GM18951 (cell line): ENCODE results near the gene SPDYE2.
"Not testable (repeated sequence)": the region's sequence is repeated elsewhere in the genome, so short reads cannot be mapped to it uniquely, and the experiment has no call there.

ENCODE experiments used
- in situ Hi-C: fragments of 300-500 bp; cut with MboI; formaldehyde crosslinking; loops from one replicate; pipeline ENCODE4 v1.12.0; 2022; ENCODE audit warnings: low sequenced_read_pairs, mixed read lengths, inconsistent platforms; ENCODE audit not compliant: unreplicated experiment

SPDYE2 gene

GRCh38 chr7:102535062-102535615 is 15.9 kb upstream of the SPDYE2 start:
- in situ Hi-C loops = not testable (repeated sequence)

DNA sequence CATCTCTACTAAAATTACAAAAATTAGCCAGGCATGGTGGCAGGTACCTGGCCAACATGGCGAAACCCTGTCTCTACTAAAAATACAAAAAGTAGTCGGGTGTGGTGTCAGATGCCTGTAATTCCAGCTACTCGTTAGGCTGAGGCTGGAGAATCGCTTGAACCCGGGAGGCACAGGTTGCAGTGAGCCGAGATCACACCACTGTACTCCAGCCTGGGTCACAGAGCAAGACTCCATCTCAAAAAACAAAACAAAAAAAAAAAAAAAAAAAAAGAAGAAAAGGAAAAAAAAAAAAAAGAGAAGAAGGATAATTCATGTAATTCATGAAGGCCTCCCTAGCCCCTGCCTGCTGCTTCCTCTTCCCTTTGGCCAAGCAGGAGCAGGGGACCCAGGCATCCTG is 10.4 kb upstream of the SPDYE2 start:
- in situ Hi-C loops = not testable (repeated sequence)

DNA sequence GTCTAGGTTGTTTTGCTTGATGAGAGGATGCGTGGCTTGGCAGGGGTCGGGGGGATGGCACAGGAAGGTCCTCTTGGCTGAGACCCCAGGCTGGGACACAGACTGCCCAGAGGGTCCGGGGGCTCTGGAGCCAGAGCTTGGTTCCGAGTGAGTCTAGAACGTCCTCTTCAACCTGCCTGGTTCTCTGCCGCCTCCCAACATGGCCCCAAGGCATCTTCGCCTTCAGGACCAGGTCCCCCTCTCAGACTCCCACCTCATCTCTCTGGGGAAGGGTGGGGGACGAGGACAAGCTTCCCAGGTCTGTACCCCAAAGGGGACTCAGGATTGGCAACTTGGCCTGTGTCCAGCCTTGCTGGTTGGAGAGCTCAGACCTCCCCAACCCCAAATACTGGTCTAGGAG is 8.9 kb upstream of the SPDYE2 start:
- in situ Hi-C loops = not testable (repeated sequence)

DNA sequence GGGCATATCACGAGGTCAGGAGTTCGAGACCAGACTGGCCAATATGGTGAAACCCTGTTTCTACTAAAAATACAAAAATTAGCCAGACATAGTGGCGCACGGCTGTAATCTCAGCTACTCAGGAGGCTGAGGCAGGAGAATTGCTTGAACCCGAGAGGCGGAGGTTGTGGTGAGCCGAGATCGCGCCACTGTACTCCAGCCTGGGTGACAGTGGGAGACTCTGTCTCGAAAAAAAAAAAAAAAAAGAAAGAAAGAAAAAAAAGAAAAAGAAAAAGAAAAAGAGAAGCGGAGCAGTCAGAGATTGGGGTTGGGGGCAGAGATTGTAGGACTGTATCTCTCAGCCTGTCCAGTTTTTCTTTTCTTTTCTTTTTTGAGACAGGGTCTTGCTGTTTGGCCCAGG is 8.3 kb upstream of the SPDYE2 start:
- in situ Hi-C loops = not testable (repeated sequence)

DNA sequence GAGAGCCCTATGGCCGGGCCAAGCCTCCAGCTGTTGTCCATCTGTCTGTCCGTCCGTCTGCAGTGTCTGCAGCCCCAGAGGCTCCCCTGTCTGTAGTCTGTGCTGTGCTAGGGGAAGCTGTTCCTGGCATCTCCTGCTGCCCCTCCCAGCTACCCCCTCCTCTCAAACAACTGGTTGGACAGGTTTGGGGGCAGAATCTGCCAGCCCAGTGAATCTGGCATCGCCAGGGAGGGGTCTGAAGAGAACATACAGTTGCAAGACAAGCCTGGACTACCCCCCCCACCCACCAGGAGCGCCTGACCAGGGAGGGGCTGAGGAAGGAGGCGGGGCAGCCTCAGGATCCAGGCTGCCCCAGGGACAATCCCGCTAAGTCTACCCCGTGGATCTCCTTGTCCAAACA is 7.4 kb upstream of the SPDYE2 start, which contains the start of gene UPK3BL2:
UPK3BL2 (minus strand) TSS at position 101 of the 400 bp plus-strand sequence; CDS start at position 41, 60 bp downstream.
- in situ Hi-C loops = not testable (repeated sequence)

DNA sequence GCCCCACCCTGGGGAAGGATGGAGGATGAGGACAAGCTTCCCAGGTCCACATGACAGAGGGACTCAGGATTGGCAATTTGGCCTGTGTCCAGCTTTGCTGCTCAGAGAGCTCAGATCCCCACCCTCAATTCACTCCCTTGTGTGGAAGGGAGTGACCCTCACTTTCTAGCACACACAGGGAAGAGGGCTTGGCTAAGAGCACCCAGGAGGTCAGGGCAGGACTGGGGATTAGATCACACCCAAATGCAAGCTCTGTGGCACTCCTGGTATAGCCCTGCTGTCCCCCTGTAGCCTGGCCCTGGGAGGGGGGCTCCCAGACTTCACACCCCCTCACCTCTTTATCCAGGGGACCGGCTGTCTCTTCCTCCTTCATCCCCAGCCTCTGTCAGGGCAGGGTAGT is 6.7 kb upstream of the SPDYE2 start:
- in situ Hi-C loops = not testable (repeated sequence)

DNA sequence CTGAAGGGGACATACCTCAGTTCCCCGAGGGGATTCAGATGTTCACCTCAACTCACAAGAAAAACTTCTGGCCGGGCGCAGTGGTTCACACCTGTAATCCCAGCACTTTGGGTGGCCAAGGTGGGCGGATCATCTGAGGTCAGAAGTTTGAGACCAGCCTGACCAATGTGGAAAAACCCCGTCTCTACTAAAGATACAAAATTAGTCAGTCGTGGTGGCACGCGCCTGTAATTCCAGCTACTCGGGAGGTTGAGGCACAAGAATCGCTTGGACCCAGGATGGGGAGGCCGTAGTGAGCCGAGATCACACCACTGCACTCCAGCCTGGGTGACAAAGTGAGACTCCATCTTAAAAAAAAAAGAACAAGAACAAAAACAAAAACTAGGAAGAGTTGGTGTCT is 5.7 kb upstream of the SPDYE2 start:
- in situ Hi-C loops = not testable (repeated sequence)

GRCh38 chr7:102546353-102546752 is 4.7 kb upstream of the SPDYE2 start:
- in situ Hi-C loops = not testable (repeated sequence)

DNA sequence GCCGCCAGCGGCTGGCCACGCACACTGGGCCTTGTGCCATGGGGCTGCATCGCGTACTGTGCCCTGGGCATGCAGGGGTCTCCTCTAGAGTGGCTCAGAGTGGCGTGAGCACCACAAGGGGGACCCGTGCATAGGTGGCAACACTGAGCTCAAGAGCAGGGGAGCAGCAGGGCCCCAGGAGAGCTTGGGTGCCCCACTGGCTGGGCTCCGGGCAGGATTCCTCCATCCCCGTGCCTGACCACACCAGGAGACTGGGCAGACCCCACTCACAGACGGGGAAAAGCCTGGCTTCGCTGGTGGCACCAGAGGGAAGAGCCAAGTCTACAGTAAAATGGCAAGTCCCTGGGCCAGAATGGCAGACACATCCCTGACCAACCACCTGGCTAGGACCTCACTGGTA is 17.6 kb downstream of the SPDYE2 start:
- in situ Hi-C loops = not testable (repeated sequence)

GRCh38 chr7:102572261-102573239 is 21.5 kb downstream of the SPDYE2 start, which contains the start of gene POLR2J3:
Gene POLR2J3 (minus strand): TSS chr7:102572583. CDS start chr7:102572521, 62 bp downstream.
- in situ Hi-C loops = not testable (repeated sequence)

GRCh38 chr7:102574607-102575006 is 23.6 kb downstream of the SPDYE2 start:
- in situ Hi-C loops = not testable (repeated sequence)

- in situ Hi-C loops = not testable (repeated sequence)
These were observed 25.3 kb downstream of the SPDYE2 start for GRCh38 chr7:102576363-102576762.

- in situ Hi-C loops = not testable (repeated sequence)
These were observed 26.6 kb downstream of the SPDYE2 start for GRCh38 chr7:102577315-102578240.

DNA sequence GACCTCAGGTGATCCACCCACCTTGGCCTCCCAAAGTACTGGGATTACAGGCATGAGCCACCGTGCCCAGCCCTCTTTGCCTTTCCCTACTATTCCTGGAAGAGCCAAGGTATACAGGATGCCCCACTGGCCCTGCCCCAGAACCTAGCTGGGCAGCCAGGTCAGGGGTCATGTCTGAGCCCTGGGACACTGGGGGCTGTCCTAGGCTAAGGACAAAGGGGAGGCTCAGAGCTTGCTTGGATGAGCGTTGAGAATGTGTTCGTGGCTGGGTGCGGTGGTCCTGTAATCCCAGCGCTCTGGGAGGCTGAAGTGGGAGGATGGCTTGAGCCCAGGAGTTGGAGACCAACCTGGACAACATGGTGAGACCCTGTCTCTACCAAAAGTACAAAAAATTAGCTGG is 27.5 kb downstream of the SPDYE2 start:
- in situ Hi-C loops = not testable (repeated sequence)

- in situ Hi-C loops = not testable (repeated sequence)
These were observed 30.7 kb downstream of the SPDYE2 start for GRCh38 chr7:102581722-102582121.

- in situ Hi-C loops = not testable (repeated sequence)
These were observed 32.5 kb downstream of the SPDYE2 start for GRCh38 chr7:102583495-102583894.

DNA sequence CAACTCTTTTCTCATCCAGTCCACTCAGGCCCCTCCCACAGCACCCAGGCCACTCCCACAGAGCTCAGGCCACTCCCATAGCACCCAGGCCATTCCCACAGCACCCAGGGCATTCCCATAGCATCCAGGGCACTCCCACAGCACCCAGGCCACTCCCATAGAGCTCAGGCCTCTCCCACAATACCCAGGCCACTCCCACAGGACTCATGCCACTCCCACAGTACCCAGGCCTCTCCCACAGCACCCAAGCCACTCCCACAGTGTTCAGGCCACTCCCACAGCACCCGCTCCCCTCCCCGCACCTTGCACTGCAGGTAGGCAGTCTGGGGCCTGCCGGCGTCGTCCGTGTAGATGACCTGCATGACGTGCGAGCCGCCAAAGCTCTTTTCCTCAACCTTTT is 38.8 kb downstream of the SPDYE2 start:
- in situ Hi-C loops = not testable (repeated sequence)

- in situ Hi-C loops = not testable (repeated sequence)
These were observed 41.5 kb downstream of the SPDYE2 start for GRCh38 chr7:102592477-102593019.

GRCh38 chr7:102593637-102594334 is 42.8 kb downstream of the SPDYE2 start:
- in situ Hi-C loops = not testable (repeated sequence)
